K562 (cell line): Measurements from ENCODE around the gene ETS2. TPM values are rescaled to one million over a fixed set of nuclear protein-coding genes. Genes with fewer than 3 reads are reported as not detected.
A peak's percentile ranks its signal among the peaks of the same experiment; 100 is the strongest.

Experiments
- ATF7 ChIP-seq: fragments of 450-650 bp; IDR thresholded peaks from 2 replicates; pipeline ENCODE4 v1.7.1; 2014; ENCODE audit warnings: mild to moderate bottlenecking, moderate library complexity
- BACH1 ChIP-seq: fragments of 200-800 bp; sonication (Bioruptor generic); IDR thresholded peaks from 2 replicates; pipeline ENCODE4 v1.6.1; 2016; ENCODE audit warnings: missing genetic modification characterization, missing compliant biosample characterization
- CBX8 ChIP-seq: fragments of 200-600 bp; sonication (generic); IDR thresholded peaks from 2 replicates; pipeline ENCODE4 v1.6.1; 2012; ENCODE audit warnings: borderline replicate concordance, mixed run types, low read depth, mild to moderate bottlenecking, moderate library complexity, mixed read lengths, low read length, control low read depth, inconsistent platforms; ENCODE audit not compliant: poor library complexity, severe bottlenecking; ENCODE audit errors: extremely low read depth
- DACH1 ChIP-seq: fragments of 450-650 bp; IDR thresholded peaks from 2 replicates; pipeline ENCODE4 v1.6.1; 2018; ENCODE audit not compliant: partially characterized antibody
- DDX20 ChIP-seq: fragments of 450-650 bp; IDR thresholded peaks from 2 replicates; pipeline ENCODE4 v1.6.1; 2016; ENCODE audit warnings: missing genetic modification characterization, low read depth, mild to moderate bottlenecking, missing compliant biosample characterization, moderate library complexity
- EP400 ChIP-seq: fragments of 450-650 bp; IDR thresholded peaks from 2 replicates; pipeline ENCODE4 v1.6.1; 2017; ENCODE audit warnings: antibody characterized with exemption, mild to moderate bottlenecking, moderate library complexity
- FOSL1 ChIP-seq: fragments of 200-800 bp; sonication (Bioruptor generic); conservative IDR thresholded peaks from 2 replicates; pipeline ENCODE4 v1.6.1; 2016; ENCODE audit warnings: missing genetic modification characterization, missing compliant biosample characterization
- MTA1 ChIP-seq: fragments of 450-650 bp; IDR thresholded peaks from 2 replicates; pipeline ENCODE4 v1.6.1; 2017; ENCODE audit warnings: borderline replicate concordance
- NR1H2 ChIP-seq: sonication (generic); formaldehyde crosslinking; IDR thresholded peaks from 2 replicates; pipeline ENCODE4 v1.4.0; 2020; ENCODE audit warnings: mild to moderate bottlenecking, missing genetic modification reagents
- NR2C2 ChIP-seq, 2 experiments: fragments of 200-800 bp in 1 of 2; sonication (Bioruptor generic) in 1 of 2; sonication (generic) in 1 of 2; formaldehyde crosslinking in 1 of 2; IDR thresholded peaks; 2 replicates each; pipeline versions ENCODE4 v1.6.1 to v1.8.0; 2016 to 2022; ENCODE audit warnings: mild to moderate bottlenecking in 1 of 2, missing compliant biosample characterization in 1 of 2, missing genetic modification characterization in 1 of 2, missing genetic modification reagents in 1 of 2
- NR4A1 ChIP-seq, 2 experiments: fragments of 250-450 bp in 1 of 2; fragments of 450-650 bp in 1 of 2; sonication (Bioruptor Pico) in 1 of 2; IDR thresholded peaks; 2 replicates each; pipeline versions ENCODE4 v1.4.0 to v1.6.1; 2016 to 2020; ENCODE audit warnings: mild to moderate bottlenecking in 2 of 2, missing compliant biosample characterization in 1 of 2, missing genetic modification characterization in 1 of 2, moderate library complexity in 1 of 2
- SMAD3 ChIP-seq: fragments of 450-650 bp; formaldehyde crosslinking; conservative IDR thresholded peaks from 2 replicates; pipeline ENCODE4 v1.4.0; 2020; ENCODE audit warnings: mild to moderate bottlenecking
- TRIM24 ChIP-seq, 2 experiments: fragments of 450-650 bp; IDR thresholded peaks; 2 replicates each; pipeline ENCODE4 v1.6.1; 2016
- ZNF408 ChIP-seq: fragments of 250-450 bp; sonication (Bioruptor Pico); IDR thresholded peaks from 2 replicates; pipeline ENCODE4 v1.4.0; 2020; ENCODE audit warnings: low read depth, mild to moderate bottlenecking, moderate library complexity
- ZNF644 ChIP-seq: fragments of 200-800 bp; sonication (Bioruptor generic); IDR thresholded peaks from 2 replicates; pipeline ENCODE4 v1.6.1; 2016; ENCODE audit warnings: low read depth, missing genetic modification characterization, missing compliant biosample characterization
- polyA plus RNA-seq, 8 experiments: library from polyadenylated mRNA; depleted of rRNA in 4 of 8; stranded (reverse) in 5 of 8; unstranded in 3 of 8; fragments of >200 nt; fragmentation: Nextera tagmentation in 2 of 8; fragmentation: Illumina TruSeq in 1 of 8; extraction: Ambion mirVana in 2 of 8; extraction: Trizol in 1 of 8; gene quantifications; 2 replicates each; pipeline versions ENCODE4 v1.2.1 to v1.2.3, GENCODE V29; 2011 to 2014; ENCODE audit warnings: inconsistent platforms in 1 of 8, missing spikeins in 1 of 8
- total RNA-seq, 7 experiments: library from RNA; depleted of rRNA in 6 of 7; stranded (reverse); fragments of >200 nt in 6 of 7; fragmentation: Illumina TruSeq in 2 of 7; extraction: Trizol in 2 of 7; gene quantifications; 2 replicates each; pipeline versions ENCODE4 v1.2.1 to v1.2.3, GENCODE V29; 2011 to 2021; ENCODE audit warnings: low replicate concordance in 1 of 7
- TF ChIP-seq, protein P1 (sequence below): fragments of 450-650 bp; formaldehyde crosslinking; IDR thresholded peaks from 2 replicates; pipeline ENCODE4 v1.4.0; 2022; ENCODE audit warnings: mild to moderate bottlenecking, moderate library complexity

Gene ETS2
- total and polyA plus RNA-seq, 9 of the 15 experiments (the other 6 are each of a cell fraction or from before 2014, with no cell fraction given), result 1.7 to 24.4 (median 12.2) TPM

DNA sequence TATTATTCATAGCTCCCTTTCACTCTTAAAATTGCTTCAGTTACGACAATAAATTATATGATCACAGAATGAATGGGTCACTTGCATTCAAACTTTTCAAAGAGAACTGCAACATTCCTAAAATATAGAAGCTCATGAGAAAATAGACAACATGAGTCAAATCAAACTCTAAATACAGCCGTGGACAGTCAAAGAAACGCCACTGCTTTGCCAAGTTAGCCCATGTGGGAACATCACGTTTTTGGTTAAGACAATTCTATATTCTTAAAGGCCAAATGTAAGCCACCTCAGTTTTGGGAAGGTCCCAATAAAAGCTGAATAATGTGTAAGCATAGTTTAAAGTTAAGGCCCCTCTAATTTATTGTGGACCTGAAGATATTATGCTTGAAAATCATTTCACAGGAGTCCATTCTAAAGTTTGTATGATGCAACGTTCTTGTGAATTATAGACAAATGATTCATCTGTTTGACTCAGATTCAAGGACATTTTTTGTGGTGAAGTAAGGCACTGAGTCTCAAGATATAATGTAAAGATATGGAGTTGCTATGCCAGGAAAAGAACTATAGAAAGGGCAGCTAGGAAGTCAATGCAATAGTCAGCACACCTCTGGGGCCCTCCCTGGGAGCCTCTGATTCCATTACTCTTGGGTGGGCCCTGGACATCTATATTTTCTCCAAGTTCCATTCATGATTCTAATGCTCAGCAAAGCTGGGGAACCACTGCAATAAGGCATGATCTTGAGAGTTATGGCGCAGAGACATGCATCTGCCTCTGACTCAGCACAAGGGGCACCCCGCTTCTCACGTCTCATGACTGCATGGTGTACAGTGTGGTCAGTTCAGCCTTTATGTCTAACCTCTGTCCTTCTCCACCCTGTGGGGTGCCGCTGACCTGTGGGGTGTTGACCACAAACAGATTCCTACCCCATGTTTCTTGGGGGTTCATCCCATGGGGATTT, 33.9 kb downstream of the ETS2 start (continued):
- TF ChIP-seq NR2C2 (CRISPR knock-in tag; IDR thresholded peaks at IDR 0.05) (no peak), NR2C2 (tag; IDR thresholded peaks at IDR 0.05) (peak; percentile 73; the same call in 1 of the 2 replicates), MTA1 (no peak), DDX20 (peak; percentile 18; the same call in 1 of the 2 replicates), TRIM24 (IDR thresholded peaks at IDR 0.05) (peak; percentile 34 to 63; a peak in 2 of 4 replicates), EP400 (peak; percentile 25; the same call in 1 of the 2 replicates), BACH1 (tag) (peak; percentile 82; the same call in 1 of the 2 replicates), ZNF644 (tag) (peak; percentile 81), SMAD3 (CRISPR knock-in tag) (peak; percentile 43; the same call in 1 of the 2 replicates), DACH1 (no peak), NR4A1 (CRISPR knock-in tag; IDR thresholded peaks at IDR 0.05) (no peak), NR4A1 (tag; IDR thresholded peaks at IDR 0.05) (peak; percentile 65; the same call in 1 of the 2 replicates), CBX8 (no peak), FOSL1 (peak; percentile 98), ZNF408 (CRISPR knock-in tag) (no peak), ATF7 (peak; percentile 54; the same call in 1 of the 2 replicates), NR1H2 (CRISPR knock-in tag) (no peak)
- TF ChIP-seq, protein P1, sequence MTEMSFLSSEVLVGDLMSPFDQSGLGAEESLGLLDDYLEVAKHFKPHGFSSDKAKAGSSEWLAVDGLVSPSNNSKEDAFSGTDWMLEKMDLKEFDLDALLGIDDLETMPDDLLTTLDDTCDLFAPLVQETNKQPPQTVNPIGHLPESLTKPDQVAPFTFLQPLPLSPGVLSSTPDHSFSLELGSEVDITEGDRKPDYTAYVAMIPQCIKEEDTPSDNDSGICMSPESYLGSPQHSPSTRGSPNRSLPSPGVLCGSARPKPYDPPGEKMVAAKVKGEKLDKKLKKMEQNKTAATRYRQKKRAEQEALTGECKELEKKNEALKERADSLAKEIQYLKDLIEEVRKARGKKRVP (CRISPR knock-in tag), result peak; percentile 82
